GM08714 (cell line): ENCODE measurements around the gene TLDC2.

ENCODE experiments used
- H3K4me3 ChIP-seq: fragments of 200-500 bp; sonication (Bioruptor generic); 2 replicates; pipeline ENCODE4 v1.5.1; 2014; ENCODE audit warnings: mild to moderate bottlenecking, low read length, inconsistent platforms
- ZNF274 ChIP-seq: IDR thresholded peaks from 2 replicates; pipeline ENCODE4 v1.6.1; 2012; ENCODE audit warnings: mild to moderate bottlenecking, low read depth, low read length

TLDC2 gene

DNA sequence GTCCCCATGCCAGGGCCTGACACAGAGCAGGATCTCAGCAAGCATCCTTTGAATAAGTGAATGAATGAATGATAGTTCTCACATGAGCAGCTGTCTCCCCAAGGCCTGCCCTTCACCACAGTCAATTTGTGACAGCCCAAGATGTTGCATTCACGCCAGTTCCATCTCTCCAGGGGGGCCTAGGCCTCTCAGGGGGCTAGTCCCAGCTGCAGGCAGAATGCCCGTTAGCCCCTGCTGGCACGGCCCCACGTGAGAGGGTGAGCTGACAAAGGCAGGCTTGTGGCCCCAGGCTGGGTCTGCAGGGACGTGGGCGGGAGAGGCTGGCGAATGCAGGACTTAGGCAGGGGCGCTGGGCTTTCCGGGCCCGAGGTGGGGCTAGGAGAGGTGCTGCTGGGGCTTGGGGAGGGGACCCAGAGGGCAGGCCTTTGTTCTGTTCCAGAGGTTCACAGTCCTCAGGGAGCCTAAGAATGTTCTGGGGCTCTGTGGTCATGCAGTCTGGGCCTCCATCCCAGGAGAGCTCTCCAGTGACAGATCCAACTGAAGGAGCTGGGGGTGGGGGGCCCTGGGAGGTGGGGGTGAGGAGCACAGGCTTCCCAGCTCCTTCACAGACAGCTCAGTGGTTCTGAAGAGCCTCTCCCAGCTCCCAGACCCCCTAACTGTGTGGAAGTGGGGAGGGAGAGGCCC is 30.5 kb upstream of the TLDC2 start:
- H3K4me3 ChIP-seq = no peak overlapping the region
- no peak for TF ChIP-seq ZNF274

DNA sequence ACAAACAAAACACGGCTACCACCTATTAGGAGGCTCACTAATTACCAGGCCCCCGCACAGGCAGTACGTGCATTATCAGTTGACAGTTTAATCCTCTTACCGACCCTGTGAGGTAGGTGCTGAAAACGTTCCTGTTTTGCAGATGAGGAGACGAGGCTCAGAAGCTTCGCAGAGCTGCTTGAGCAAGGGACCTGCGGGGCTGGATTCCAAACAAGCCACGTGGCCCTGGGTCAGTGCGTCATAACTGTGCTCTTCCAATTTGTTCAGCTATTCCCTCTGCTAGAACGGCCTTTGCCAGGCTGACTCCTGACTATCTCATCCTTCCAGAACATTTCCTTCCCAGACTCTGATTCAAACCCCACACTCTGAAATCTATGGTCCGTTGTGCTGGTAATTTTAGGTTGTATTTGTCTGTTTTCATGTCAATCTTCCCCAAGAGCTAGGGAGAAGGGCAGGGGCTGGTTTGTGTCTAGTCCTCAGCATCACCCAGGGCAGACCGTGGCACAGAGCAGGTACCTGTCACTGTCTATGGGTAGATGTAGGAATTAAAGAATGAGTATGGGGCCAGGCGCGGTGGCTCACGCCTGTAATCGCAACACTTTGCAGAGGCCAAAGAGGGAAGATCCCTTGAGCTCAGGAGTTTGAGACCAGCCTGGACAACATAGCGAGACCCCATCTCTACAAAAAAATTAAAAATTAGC is 28.8 kb upstream of the TLDC2 start:
- TF ChIP-seq ZNF274 = no peak
- H3K4me3 ChIP-seq = no peak overlapping the region

DNA sequence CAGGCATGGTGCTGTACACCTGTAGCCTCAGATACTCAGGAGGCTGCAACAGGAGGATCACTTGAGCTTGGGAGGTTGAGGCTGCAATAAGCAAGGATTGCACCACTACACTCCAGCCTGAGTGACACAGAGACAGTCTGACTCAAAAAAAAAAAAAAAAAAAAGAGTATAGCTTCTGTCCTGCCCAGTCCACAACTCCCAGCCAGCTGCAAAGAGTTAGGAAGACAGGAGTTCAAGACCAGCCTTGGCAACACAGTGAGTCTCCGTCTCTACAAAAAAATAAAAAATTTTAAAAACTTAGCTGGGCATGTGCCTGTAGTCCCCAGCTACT is 28.3 kb upstream of the TLDC2 start:
- H3K4me3 ChIP-seq = no peak overlapping the region
- no peak for TF ChIP-seq ZNF274

DNA sequence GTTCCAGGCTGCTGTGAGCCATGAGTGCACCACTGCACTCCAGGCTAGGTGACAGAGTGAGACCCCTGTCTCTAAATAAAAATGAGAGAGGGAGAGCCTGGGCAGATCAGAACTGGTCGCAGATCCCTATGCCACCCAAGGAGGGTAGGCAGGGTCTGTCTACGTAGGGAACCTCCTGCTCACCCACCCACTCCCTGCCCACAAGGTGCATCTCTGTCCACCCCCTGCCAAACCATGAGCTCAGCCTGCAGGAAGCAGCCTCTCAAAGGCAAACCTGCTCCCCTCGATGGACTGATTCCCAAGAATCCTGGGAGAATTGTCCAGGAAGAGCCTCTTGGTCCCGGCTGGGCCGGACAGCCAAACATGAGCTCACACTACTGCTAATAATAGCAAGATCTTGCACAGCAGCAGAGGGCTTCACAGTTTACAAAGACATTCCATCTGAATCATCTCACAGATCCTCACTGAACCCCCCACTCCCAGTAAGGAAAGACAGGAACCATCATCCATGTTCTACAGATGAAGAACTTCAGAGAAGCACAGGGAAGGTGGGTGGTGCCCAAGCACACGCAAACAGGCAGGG is 27.8 kb upstream of the TLDC2 start:
- no peak overlapping the region for H3K4me3 ChIP-seq
- TF ChIP-seq ZNF274 = no peak

DNA sequence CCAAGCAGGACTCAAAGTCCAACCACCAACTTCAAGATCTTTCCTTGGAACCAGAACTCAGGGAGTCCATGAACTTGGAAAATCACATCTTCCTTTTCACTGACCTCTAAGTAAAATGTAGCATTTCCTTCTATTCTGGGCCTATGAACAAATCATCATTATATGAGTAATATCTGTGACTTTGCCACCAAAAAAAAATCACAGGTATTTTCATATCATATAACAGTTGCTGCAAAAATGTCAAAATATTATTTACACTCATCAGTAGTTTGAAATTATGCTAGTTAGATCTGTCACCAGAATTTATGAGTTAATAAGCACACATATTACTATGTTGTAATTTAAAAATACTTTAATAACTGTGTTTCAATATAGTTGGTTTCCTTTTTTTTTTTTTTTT is 27.3 kb upstream of the TLDC2 start:
- TF ChIP-seq ZNF274 = no peak
- H3K4me3 ChIP-seq = no peak overlapping the region

DNA sequence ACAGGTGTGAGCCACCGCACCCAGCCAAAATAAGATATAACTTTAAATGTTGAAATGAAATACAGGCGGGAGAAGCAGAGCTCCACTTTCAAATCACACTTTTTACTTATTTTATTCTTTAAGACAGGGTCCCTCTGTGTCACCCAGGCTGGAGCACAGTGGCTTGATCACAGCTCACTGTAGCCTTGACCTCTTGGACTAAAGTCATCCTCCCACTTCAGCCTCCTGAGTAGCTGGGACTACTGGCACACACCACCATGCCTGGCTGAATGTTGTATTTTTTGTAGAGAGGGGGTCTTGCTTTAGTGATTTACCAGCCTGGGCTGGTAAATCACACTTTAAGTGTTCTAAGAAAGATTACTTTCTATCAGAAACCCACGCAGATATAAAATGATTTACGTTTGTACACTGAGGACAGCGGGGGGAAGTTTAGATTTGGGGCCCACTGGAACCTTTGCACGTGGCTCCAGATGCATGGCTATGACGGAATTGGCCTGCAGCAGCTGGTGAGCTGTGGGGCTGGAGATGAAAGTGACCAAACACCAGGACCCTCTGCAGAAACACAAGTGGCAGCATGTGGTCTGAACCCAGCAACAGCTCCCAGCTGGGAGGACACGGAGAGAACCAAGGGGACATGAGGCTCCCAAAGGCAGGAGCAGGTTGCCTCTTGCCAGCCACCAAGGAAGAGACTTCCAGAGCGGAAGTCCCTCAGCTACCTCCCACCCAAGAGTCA is 26.4 kb upstream of the TLDC2 start:
- TF ChIP-seq ZNF274 = no peak
- no peak overlapping the region for H3K4me3 ChIP-seq

DNA sequence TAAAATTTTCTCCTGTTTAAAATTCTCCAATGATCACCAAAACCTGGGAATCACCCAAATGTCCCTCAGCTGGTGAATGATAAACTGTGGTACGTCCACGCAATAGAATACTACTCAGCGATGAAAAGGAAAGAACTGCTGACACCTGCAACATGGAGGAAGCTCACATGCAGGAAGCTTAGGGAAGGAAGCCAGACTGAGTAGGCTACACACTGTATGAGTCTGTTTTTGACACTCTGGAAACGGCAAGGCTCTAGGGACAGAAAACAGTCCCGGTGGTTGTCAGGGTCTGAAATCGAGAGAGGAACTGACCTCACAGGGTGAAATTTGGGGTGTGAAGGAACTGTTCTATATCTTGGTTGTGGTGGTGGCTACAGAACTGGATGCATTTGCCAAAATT is 25.2 kb upstream of the TLDC2 start:
- TF ChIP-seq ZNF274 = no peak
- no peak overlapping the region for H3K4me3 ChIP-seq

DNA sequence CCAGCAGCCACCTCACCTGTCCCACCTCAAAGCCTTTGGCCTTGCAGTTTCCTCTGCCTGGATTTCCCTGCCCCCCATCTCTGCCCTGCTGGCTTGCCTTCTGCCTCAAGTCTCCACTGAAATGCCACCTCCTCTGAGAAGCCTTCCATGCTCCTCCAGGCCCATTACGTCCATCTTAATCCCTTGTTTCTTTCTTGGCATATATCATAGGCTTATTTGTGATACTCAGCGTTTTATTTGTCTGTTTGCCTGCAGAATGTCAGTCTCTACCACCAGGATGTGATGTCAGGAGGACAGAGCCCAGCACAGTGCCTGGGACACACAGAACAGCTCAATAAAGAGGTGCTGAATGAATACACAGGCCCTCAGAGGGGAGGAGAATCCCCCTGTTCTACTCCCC is 24.4 kb upstream of the TLDC2 start:
- TF ChIP-seq ZNF274 = no peak
- no peak overlapping the region for H3K4me3 ChIP-seq

DNA sequence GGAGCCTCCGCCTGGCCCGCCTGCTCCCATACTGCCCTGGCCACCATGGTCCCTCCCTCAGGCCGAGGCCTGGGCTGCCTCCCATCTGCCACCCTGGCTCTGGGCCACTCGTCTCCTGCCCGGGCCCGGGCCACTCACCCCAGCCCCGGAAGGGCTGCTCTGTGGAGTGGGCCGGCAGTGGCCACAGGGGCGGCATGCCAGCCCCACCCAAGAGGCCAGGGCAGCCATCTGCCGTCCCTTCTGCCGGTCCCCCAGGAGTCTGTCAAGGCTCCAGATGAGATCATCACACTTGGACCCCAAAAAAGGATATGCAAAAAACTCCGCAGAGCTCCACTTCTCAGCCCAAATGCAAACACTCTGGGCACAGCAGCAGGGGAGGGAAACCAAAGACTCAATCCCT is 23.8 kb upstream of the TLDC2 start:
- no peak for TF ChIP-seq ZNF274
- no peak overlapping the region for H3K4me3 ChIP-seq

DNA sequence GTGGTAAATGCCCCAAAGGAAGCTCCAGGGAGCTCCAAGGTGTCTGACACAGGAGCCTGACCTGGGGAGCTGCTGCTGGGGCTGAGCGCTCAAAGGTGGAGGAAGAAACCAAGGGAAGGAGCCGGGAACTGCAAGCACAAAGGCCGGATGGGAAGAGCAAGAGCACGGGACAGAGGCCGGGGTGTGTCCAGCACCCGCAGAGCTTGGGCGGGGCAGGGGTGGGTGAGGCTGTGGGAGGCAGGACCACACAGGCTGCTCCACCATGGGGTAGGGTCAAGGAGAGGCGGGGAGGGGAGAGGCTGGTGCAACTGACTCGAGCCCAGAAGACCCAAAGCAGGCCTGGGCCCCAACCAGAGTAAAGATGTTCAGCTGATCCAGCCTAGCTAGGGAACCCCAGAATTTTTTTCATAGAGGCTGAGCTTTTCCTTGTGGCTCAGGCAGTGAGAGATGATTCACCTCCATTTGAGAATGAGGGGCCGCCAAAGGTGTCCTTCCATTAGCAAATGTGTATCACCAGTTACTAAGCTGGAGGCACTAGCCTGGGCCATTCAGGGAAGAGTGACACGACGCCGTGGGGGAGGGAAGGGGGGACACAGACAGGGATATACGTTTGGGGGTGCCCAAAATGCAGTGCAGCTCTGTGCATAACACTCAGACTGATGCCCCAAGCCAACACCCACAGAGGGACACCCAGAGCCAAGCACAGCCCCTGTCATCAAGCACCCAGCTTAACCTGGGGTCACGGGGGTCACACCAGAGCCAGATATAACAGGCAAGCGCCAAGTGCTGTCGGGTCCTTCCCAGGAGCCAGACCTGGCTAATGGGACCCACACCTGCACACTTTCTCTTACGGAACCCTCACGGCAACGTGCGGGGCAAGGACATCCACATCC is 21.3 kb upstream of the TLDC2 start:
- H3K4me3 ChIP-seq = no peak overlapping the region
- no peak for TF ChIP-seq ZNF274

DNA sequence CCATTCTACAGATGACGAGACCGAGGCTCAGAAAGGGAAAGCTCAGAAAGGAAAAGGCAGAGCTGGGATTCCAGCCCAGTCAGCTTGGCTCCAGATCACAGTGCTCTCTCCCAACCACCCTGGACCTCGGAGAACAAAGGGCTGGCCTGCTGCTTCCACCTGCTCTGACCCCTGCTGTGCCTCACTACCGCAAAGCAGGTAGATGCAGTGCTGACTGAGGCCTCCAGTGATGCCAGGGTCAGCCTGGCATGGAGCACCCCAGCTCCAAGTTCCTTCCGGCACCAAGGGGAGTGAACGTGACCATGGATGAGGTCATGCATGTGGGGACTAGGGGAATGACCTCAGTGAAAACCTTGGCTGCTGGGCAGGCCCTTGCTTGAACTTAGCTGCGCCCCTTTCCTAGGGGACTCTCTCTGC is 20.7 kb upstream of the TLDC2 start:
- H3K4me3 ChIP-seq = no peak overlapping the region
- TF ChIP-seq ZNF274 = no peak

DNA sequence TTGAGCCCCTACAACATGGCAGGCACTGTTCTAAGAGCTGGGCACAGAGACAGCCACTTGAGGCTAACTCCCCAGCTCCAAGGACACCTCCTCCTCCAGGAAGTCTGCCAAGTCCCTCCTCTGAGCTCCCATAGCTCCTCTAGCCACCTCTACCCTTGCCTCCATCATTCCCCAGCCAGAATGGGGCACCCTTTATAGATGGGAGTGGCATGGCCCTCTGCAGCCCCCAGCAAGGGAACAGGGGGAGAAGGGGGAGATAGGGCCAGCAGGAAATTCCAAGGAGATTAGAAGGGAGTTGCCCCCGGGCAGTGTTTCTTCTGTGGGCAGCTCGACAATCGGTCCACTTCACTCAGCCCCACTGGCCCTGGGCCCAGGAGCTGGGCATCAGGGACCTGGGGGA is 19.7 kb upstream of the TLDC2 start:
- no peak for TF ChIP-seq ZNF274
- H3K4me3 ChIP-seq = no peak overlapping the region

DNA sequence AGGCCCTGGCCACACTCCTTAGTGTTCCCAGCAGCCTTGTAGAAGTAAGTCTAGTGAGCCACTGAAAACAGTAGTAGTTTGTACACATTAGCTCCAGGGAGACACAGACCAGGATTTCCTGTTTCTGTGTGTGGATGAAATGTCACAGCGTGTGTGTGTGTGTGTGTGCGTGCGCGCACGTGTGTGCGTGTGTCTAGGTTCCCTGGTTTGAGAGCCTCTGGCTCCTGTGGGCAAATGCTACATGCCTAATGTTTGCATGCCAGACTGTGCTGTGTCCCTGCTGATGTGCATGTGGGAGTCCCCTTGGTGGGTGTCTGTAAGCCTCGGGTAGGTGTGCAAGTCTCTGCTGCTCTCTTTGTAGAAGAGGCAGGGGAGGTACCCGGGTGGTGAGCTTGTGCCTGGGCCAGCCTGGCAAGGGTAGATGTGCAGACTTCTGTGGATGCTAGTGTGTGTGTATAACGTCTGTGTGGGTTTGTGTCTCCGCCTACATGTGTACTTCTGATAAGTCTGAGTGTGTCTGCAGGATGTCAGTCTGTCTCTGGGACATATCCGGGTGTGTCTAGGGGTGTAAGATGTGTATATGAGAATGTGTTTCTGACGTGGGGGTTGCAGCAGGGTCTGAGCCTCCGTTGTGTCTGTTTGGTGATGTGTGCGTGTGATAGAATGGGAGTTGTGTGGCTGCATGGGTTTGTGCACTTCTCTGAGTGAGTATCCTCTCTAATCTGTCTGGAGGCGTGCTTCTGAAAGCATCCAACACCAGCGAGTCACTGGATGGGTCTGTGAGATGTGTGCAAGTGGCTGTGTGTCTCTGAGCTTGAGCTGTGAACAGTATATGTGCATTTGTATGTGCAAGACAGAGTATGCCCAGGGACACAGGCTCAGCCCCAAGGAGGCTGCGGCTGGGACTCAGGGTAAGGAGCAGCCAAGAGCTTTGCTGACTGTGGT is 19.0 kb upstream of the TLDC2 start:
- no peak for TF ChIP-seq ZNF274
- H3K4me3 ChIP-seq = no peak overlapping the region

DNA sequence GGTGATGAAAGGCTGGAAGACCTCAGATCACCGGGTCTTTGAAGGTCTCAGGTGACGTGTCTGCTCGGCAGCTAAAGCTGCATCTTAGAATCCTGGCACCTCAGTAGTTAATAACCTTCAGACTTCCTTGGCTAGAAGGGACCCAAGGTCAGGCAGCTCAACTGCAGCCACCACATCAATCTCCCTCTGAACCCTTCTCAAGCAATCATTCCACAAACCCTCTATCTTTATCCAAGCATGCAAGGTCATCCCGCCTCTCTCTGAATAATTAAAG is 16.7 kb upstream of the TLDC2 start:
- no peak for TF ChIP-seq ZNF274
- no peak overlapping the region for H3K4me3 ChIP-seq
